Measurements from ENCODE around the gene BTBD10.
A peak's percentile ranks its signal among the peaks of the same experiment; 100 is the strongest.

The BTBD10 gene
- 24.3 to 37.2 (median 27.8) reads per million in 3 experiments for total RNA-seq

DNA sequence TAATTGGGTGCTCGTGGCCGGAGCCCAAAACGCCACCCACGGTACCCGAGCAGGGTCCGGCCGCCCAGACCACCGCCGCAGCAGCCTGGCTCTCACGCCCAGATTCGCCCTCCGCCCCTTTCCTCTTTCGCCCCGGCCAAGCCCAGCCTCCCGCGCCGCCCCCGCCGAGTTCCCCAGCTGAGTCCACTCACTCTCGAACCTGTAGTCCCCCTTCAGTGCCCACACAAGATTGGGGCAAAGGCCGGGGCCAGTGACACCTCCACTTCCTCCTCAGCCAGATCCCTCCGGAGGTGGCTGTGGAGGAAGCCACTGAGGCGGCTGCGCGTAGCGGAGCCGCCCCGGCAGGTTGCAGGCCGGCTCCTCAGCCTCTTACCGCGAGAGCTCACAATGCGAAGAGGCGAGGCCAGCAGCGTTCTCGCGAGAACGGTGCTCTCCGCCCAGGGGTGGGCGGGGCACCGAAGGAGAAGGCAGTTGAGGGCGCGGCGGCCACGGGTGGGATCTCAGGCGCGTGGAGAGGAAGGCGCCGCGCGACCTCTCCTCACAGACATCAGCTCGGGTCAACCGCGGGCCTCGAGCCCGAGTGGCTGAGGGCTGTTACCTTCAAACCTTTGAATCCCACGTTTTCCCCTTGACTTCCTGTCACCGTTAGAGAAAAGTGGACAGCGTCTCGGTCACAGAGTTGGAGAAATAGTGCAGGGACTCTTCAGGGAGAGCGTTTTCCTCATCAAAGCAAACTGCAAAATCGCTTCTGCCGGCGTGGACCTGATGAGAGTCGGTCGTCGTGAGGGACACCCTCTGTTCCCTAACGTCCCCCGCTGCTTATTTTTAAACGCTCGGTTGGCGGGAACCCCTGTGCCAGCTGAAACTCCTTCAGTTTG lies at the start of gene BTBD10:
TSS of gene BTBD10 (minus strand) at position 322 of the 878 bp plus-strand sequence. CDS start 18,098 bp downstream, outside the sequence.
- peak; percentile 91 for DNase-seq

DNA sequence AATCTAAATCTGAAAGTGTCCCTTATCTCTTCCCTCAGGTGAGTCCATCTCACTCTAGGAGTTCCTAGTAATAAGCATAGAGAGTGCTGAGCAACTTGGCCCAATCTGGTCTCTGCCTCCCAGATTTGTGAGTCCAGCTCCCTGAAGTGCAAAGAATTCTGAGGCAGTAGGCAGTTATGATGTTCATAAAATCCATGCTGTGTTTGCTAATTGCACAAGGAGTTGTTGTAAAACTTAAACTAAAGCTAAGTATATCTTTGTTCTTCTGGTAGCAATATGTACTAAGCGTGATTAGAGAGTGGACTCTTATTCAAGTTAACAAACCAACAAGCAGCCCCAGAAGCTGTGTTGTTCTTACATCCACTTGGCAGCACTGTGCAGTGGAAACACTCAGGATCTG lies 40.4 kb upstream of the BTBD10 start:
- DNase-seq, result no peak

DNA sequence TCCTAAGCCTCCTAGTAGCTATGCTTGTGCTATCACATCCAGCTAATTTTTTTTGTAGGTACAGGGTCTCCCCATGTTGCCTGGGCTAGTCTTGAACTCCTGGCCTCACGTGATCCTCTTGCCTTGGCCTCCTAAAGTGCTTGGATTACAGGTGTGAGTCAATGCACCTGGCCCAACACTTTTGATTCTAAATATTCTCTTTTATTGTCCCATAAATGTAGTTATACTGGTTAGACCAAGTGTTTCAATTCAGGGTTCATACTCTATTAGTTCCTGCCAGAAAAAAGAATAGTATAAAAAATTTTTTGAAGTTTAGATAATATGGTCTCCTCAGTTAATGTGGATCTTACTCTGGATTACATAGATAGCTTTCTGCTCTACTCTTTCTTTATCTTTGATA lies 39.5 kb upstream of the BTBD10 start:
- no peak for DNase-seq

DNA sequence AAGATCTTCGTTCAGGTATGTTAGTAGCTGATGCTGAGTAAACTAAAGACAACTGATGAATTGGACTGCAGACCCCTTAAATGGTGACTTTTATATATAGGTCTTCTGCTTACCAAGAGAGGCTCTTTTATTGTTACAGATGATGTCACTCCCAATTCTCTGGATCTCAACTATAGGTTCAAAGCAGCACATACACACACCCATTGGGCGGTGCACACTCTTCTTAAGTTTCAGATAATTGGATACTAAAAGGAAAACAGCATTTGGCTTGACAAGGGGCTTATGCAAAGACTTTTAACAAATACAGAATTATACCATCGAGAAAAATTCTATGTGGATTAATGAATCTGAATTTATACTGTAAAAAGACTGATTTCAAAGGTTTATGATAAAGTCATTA lies 32.9 kb upstream of the BTBD10 start, which contains the start of gene PTH:
TSS of gene PTH (minus strand) at position 69 of the 400 bp plus-strand sequence. CDS start 3,142 bp downstream, outside the sequence.
- DNase-seq, result no peak

DNA sequence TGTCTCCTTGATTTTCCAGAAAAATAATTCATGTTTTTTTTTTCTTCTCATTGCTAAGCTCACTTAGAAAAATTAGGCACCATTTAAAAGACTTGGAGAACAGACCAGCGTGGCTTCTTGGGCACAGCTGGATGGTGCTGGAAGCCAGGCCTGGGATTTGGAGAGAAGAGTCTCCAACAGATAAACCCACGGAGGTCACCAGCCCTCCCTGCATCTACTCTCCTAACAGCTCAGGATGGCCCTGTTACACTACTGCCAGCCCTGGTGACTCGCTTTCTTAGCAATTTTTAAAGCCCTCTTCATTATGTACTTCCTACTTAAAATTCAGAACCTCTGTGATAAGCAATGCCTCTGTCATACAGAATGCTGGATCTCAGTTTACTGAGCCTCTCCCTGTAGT lies 31.0 kb upstream of the BTBD10 start:
- no peak for DNase-seq

DNA sequence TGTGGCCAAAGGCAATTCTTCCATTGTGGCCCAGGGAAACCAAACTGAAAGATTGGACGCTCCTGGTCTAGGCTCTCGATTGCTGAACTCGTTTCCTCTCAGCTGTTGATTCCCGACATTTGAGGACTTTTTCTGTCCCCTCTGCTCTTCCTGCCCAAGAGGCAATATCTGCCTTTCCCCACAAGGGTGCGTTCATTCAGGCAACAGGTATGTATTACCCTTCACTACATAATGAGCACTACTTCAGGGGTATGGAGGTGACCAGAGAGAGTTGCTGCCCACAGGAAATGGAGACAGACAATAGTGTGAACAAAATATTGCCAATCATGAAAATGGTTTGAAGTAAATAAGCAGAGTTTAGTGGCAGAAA lies 24.6 kb upstream of the BTBD10 start:
- peak; percentile 34 for DNase-seq

DNA sequence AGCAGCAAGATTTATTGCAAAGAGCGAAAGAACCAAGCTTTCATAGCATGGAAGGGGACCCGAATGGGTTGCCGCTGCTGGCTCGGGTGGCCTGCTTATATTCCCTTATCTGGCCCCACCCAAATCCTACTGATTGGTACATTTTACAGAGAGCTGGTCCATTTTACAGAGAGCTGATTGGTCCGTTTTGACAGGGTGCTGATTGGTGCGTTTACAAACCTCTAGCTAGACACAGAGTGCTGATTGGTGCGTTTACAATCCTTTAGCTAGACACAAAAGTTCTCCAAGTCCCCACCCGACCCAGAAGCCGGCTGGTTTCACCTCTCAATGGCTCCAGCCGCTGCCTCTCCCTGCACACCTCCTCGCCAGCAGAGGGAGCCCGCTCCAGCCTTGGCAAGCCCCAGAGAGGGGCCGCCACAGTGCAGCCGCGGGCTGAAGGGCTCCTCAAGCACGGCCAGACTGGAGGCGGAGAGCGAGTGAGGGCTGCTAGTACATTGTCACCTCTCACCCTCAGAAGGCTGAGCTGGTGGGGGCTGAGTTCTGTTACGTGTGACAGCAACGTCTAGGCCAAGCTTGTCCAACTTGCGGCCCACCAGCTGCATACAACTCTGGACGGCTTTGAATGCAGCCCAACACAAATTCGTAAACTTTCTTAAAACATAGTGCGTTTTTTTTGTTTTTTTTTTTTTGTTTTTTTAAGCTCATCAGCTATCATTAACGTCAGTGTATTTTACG lies 24.1 kb upstream of the BTBD10 start:
- peak; percentile 66 for DNase-seq

DNA sequence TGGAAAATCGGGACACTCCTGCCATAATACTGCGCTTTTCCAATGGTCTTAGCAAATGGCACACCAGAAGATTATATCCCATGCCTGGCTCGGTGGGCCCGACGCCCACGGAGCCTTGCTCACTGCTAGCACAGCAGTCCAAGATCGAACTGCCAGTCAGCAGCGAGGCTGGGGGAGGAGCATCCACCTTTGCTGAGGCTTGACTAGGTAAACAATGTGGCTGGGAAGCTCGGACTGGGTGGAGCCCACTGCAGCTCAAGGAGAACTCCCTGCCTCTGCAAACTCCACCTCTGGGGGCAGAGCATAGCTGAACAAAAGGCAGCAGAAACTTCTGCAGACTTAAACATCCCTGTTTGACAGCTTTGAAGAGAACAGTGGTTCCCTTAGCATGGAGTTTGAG lies 17.2 kb upstream of the BTBD10 start:
- no peak for DNase-seq

DNA sequence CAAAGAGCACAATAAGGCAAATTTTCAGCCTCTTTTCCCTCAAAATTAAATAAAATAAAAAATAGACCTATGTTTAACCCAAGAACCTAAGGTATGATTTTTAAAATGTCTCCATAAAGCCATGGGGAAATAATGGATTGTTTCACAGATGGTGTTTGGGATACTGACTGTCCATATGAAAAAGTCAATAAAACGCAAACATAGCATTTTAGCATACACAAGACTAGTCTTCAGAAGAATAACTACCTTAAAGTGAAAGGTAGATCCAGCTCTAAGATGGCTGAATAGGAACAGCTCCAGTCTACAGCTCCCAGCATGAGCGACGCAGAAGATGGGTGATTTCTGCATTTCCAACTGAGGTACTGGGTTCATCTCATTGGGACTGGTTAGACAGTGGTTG lies 16.7 kb upstream of the BTBD10 start:
- DNase-seq, result no peak

DNA sequence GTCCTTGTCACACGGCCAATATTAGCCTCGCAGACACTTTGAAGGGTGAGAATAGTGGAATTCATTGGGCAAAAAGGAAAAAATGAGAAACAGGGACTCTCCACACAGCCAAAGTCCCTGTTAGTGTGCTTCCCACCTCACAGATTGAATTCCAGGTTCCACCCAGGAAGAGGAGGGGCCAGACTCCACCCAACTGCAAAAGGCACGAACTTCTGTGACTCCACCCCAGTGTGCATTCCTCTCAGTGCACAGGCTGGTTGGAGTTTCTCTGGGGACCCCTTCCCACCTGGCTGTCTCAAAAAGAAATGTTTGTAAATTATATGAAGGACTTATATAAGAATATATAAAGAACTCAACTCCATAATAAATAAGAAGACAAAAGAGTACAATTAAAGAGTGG lies 12.1 kb upstream of the BTBD10 start:
- no peak for DNase-seq

DNA sequence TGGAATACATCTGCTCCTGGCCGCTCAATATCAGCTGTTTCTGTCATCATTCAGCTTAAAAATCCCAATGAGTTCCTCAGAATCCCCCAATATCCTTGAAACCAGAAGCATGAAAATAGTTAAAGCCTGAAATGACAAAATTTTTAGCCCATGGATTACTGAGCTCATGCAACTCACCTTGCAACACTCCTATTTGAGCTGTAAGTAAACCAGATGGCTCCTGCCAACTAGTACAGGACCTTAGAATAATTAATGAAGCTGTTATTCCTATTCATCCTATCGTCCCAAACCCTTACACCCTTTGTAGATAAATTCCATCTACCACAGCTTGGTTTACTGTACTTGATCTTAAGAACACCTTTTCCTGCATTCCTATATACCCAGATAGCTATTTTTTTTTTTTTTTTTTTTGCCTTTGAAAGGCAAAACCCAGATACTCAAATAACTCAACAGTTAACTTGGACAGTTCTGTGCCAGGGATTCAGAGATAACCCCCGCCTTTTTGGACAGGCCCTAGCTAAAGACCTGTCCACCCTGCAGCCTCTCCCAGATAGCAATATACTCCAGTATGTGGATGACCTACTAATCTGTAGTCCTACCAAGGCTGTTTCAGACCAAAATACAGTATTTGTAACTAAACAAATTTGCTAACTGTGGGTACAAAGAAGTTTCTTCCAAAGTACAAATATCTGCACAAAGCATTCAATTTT lies 10.1 kb upstream of the BTBD10 start:
- no peak for DNase-seq

DNA sequence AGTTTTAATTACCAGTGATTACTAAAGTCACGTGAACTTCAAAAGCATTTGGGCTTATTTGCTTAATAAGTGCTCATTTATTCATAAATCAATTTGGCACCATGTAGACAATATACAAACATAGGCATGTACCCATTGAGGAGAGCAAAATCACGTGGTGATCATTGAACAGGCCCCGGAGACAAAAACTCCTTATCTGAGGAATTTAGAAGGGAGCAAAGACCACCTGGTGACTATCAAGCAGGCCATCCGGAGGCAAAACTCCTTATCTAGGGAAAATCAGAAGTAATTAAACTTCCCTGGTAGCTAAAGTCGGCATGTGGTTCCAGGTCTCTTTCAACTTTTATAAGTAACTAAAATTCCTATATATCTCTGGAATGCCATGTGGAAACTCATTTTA lies 5.7 kb upstream of the BTBD10 start:
- DNase-seq, result no peak

DNA sequence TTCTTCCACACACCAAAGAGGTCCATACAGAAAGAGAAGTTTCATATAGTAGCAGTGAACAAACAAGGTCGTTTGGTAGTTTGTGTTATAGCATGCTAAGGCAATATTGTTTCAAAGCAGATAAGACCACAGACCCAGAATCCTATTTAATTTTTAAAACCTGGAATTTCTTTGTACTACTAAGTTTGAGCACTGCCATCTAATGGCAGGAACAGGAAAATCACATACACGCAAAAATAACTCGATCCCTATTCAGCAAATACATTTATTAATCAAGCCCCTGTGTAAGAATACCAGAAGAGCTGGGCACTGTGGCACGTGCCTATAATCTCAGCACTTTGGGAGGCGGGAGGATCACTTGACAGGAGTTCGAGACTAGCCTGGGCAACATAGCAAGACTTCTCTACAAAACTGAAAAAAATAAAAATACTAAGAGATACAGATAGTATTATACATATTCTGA lies 2.9 kb upstream of the BTBD10 start:
- no peak for DNase-seq

DNA sequence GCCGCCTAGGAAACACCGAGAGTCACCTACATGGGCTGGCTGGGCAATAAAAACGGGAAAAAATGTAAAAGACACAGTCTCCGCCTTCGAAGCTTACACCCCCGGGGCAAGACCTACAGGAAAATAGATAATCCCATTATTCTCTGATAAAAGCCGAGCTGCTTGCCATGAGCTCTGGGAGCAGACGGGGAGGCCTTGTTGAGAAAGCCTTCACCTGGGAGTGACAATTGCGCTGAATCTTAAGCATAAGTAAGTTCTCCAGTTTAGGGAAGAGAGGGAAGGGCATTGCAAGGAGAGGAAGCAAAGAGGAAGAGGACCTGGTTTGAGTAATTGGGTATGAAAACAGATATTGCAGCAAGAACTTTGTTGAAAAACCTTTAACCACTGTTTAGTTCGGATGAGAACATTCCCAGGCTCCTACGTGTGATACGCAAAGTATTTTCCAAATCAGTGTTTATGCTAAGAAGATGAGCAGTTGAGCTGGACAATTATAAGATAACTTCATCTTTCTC lies 813 bp upstream of the BTBD10 start:
- DNase-seq, result no peak

DNA sequence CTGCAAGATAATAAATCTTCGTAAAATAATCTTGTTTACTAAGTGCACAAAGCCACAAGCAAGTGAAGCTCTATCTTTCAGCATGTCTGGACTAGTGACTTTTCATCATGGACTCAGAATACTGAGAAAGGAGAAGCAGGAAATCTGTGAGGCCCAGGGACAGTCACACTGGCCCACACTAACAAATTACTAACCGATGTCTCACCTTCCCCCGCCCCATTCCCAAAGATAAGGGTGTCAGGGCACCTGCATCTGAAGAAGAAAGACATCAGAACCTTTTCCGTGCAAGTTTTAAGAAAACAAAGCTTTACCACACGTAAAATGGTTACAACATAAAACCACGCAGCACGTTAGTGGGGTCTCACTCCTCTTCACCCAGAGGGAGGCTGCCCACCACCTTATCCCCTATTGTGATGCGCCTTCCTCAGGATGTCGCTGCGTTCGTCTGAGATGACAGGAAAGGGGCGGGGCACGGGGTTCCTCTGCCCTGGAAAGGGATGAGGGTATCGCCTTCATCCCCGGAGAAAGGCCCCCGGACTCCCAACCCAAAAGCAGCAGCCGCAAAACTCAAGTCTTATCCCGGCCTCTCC lies 616 bp downstream of the BTBD10 start:
- DNase-seq, result peak; percentile 36

DNA sequence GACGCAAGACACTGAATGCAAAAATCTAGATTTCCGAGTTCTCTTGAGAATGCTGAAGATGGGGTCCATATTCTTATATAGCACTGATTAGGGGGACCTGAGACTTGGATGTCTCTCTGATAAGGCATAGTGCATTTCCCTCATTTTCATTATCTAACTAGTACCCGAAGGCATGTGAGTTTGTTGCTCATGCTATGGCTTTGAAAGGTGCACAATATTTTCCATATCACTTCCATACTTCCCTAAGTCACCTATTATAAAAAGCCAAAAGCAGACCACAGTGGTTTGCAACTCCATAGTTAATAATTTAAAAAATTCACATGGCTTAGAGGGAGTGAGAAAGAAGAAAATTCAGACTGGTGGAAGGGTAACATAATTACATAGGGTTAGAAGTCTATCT lies 1.7 kb downstream of the BTBD10 start:
- DNase-seq, result no peak

DNA sequence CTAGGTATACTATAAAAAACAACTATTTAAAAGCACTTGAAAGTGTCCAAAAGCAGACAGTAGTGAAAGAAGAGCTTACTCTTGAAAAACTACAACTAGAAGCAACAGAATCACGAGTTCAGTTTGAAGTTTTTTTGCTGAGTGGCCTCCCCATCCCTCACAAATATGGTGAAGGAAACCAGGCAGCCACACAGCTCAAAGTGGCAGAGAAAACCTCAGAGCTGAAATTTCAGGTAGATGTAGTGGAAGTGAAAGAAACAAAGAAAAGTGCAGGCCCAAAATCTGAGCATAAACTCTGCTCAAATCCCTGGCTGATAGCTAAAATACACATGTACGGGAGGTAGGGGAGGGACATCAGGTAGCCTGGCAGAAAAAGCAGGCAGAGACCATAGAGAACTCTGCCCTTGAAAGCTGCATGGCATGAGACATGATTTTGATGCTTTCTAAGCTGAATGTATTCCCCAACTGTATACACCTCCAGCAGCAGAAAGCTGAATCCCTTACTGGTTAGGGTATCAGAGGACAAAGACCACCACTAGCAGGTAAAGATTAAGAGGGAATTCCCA lies 12.1 kb downstream of the BTBD10 start:
- no peak for DNase-seq

DNA sequence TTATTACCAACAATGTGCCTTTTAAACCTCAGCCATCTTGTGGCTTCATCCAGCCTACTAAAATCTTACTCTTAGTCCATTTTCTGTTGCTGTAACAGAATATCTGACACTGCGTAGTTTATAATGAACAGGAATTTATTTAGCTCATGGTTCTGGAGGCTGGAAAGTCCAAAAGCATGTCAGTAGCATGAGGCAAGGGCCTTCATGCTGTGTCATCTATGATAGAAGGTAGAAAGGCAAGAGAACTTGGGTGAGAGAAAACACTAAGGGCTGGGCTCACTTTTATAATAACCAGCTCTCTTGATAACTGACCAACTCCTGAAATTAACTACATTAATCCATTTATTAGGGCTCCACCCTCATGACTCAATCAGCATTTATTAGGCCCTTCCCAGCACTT lies 13.5 kb downstream of the BTBD10 start:
- no peak for DNase-seq

DNA sequence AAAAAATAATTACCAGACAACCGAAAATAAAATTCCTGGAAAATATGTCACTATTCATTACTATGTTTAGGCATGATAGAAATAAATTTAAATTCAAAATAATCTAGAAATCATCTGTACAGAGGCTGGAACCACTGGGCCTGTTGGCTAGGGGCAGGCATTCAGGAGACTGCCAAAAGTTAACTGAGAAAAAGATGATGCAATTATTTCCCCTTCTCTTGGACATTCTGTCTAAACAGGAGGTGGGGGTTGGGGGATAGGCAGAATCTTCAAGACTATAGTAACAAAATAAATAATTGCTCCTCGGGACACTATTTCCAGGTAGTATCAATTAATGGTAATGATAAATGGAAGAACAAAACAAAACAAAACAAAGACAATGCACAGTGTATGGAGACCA lies 14.1 kb downstream of the BTBD10 start:
- DNase-seq, result no peak

DNA sequence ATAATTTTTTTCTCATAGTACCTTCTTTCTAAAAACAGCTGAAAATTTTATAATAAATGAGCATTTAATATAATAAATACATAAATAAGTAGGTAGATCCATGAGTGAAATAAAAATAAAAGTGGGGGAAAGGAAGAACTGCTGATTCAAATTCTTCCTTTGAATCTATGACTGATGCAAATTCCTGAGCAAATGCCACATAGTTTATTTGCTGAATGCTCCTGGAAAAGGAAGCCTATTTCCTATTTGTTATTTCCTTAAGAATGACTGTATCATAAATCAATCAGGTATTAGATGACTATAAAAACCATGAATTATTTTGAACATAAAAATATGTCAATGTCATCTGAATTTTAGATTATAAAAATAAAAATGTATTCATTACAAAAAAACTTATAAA lies 16.6 kb downstream of the BTBD10 start:
- DNase-seq, result no peak

DNA sequence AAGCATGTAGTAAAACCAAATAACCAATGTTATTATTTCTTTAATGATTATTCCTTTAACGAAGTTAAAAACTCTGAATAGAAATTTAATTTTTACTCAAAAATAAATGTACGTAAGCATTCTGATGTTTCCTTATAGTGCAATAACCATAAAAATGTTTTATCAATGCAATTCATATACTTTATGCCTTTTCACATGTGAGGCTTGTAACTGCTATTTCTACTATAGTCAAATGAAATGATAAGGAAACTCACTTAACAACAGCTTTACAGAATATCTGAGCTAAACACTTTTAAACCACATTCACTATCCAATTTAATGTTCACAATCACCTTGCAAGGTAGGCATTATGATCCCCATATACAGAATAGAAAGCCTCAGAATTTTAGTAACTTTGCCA lies 17.4 kb downstream of the BTBD10 start:
- no peak for DNase-seq
